ENCODE measurements around the gene NAT8L. TPM values are rescaled to one million over a fixed set of nuclear protein-coding genes. Genes with fewer than 3 reads are reported as not detected.
A peak's percentile ranks its signal among the peaks of the same experiment; 100 is the strongest.

NAT8L gene
- total and polyA plus RNA-seq, 2 of the 13 experiments (the other 11 are each of a cell fraction or from before 2014, with no cell fraction given): 2.2 to 3.3 TPM

DNA sequence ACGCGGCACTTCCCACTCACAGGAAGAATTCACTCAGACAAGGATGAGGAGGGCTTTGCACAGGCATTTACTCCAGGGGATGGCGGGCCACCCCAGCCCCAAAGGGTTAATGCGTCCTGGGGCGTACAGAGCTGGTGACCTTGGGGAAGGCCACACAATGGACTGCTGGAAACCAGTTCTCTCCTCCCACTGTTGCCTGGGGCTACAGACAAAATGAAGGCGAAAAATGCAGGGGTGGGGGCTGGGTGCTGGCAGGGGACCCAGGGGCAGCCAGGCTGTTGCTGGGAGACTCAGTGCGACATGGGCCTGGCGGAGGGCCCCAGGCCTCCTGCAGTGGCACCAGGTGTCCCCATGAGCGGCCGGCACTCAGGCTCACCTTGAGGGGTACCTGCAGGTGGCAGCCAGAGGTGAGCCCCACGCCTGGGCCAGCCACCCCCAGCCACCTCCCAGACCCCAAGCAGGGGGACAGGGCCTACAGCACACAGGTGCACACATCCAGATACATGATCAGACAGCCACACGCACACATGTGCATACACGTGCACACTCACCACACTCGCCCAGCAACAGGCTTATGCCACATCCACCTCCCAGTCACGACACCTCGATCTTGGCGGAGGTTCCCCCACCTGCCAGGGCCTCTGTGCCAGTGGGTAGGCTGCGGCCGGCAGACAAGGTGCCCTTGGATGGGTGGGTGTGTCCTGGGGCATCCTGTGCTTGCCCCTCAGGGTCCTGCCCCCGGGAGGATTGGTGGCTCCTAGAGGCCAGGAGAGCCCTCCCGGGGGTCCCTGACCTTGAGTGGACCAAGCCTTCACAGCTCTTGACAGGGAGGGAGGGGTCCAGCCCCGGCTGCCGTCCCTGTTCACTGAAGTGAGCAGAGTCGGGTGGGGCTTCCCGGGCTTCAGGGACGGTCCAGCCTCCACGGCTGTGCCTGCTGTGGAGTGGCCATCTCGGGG, 13.1 kb downstream of the NAT8L start (continued):
- TF ChIP-seq ARHGAP35 (CRISPR knock-in tag; IDR thresholded peaks at IDR 0.05; ENCODE audit: borderline replicate concordance) (no peak), SAP130 (CRISPR knock-in tag; IDR thresholded peaks at IDR 0.05; ENCODE audit: low read depth) (peak; percentile 56), RXRA (CRISPR knock-in tag; IDR thresholded peaks at IDR 0.05) (peak; percentile 22; the same call in 1 of the 2 replicates), EED (CRISPR knock-in tag; IDR thresholded peaks at IDR 0.05) (peak; percentile 32; the same call in 1 of the 2 replicates), ESRRA (CRISPR knock-in tag; IDR thresholded peaks at IDR 0.05; ENCODE audit: low read depth) (peak; percentile 43; the same call in 1 of the 2 replicates), ATF7-NPFF (CRISPR knock-in tag; IDR thresholded peaks at IDR 0.05; ENCODE audit: low read depth) (peak; percentile 55; the same call in 1 of the 2 replicates), SOX5 (CRISPR knock-in tag; IDR thresholded peaks at IDR 0.05; ENCODE audit: borderline replicate concordance) (peak; percentile 55; the same call in 1 of the 2 replicates), ZNF788 (CRISPR knock-in tag; IDR thresholded peaks at IDR 0.05; ENCODE audit: borderline replicate concordance) (peak; percentile 18; the same call in 1 of the 2 replicates), HDAC1 (CRISPR knock-in tag; IDR thresholded peaks at IDR 0.05) (0 out of 2 replicates have a peak, but pooled peaks have one; percentile 16), MYC (CRISPR knock-in tag; IDR thresholded peaks at IDR 0.05; ENCODE audit: borderline replicate concordance) (peak; percentile 29; the same call in 1 of the 2 replicates), MAZ (IDR thresholded peaks at IDR 0.05; ENCODE audit: borderline replicate concordance, low read depth, low read length) (no peak), MAZ (CRISPR knock-in tag; IDR thresholded peaks at IDR 0.05; ENCODE audit: low read depth) (peak; percentile 26; the same call in 1 of the 2 replicates), RBM22 (optimal IDR thresholded peaks at IDR 0.05; ENCODE audit: low read length) (no peak), SKIL (CRISPR knock-in tag; IDR thresholded peaks at IDR 0.05; ENCODE audit: borderline replicate concordance) (peak; percentile 32; the same call in 1 of the 2 replicates), ZFY (CRISPR knock-in tag; IDR thresholded peaks at IDR 0.05) (peak; percentile 47), REPIN1 (CRISPR knock-in tag; IDR thresholded peaks at IDR 0.05; ENCODE audit: borderline replicate concordance, low read depth) (0 out of 2 replicates have a peak, but pooled peaks have one; percentile 17)
- TF ChIP-seq, protein P1, sequence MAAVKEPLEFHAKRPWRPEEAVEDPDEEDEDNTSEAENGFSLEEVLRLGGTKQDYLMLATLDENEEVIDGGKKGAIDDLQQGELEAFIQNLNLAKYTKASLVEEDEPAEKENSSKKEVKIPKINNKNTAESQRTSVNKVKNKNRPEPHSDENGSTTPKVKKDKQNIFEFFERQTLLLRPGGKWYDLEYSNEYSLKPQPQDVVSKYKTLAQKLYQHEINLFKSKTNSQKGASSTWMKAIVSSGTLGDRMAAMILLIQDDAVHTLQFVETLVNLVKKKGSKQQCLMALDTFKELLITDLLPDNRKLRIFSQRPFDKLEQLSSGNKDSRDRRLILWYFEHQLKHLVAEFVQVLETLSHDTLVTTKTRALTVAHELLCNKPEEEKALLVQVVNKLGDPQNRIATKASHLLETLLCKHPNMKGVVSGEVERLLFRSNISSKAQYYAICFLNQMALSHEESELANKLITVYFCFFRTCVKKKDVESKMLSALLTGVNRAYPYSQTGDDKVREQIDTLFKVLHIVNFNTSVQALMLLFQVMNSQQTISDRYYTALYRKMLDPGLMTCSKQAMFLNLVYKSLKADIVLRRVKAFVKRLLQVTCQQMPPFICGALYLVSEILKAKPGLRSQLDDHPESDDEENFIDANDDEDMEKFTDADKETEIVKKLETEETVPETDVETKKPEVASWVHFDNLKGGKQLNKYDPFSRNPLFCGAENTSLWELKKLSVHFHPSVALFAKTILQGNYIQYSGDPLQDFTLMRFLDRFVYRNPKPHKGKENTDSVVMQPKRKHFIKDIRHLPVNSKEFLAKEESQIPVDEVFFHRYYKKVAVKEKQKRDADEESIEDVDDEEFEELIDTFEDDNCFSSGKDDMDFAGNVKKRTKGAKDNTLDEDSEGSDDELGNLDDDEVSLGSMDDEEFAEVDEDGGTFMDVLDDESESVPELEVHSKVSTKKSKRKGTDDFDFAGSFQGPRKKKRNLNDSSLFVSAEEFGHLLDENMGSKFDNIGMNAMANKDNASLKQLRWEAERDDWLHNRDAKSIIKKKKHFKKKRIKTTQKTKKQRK (IDR thresholded peaks at IDR 0.05; ENCODE audit: low read length): no peak
- TF ChIP-seq, protein P2, sequence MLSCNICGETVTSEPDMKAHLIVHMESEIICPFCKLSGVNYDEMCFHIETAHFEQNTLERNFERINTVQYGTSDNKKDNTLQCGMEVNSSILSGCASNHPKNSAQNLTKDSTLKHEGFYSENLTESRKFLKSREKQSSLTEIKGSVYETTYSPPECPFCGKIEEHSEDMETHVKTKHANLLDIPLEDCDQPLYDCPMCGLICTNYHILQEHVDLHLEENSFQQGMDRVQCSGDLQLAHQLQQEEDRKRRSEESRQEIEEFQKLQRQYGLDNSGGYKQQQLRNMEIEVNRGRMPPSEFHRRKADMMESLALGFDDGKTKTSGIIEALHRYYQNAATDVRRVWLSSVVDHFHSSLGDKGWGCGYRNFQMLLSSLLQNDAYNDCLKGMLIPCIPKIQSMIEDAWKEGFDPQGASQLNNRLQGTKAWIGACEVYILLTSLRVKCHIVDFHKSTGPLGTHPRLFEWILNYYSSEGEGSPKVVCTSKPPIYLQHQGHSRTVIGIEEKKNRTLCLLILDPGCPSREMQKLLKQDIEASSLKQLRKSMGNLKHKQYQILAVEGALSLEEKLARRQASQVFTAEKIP (CRISPR knock-in tag; IDR thresholded peaks at IDR 0.05; ENCODE audit: borderline replicate concordance): no peak
- TF ChIP-seq, protein P3, sequence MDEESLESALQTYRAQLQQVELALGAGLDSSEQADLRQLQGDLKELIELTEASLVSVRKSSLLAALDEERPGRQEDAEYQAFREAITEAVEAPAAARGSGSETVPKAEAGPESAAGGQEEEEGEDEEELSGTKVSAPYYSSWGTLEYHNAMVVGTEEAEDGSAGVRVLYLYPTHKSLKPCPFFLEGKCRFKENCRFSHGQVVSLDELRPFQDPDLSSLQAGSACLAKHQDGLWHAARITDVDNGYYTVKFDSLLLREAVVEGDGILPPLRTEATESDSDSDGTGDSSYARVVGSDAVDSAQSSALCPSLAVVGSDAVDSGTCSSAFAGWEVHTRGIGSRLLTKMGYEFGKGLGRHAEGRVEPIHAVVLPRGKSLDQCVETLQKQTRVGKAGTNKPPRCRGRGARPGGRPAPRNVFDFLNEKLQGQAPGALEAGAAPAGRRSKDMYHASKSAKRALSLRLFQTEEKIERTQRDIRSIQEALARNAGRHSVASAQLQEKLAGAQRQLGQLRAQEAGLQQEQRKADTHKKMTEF (CRISPR knock-in tag; IDR thresholded peaks at IDR 0.05): 0 out of 2 replicates have a peak, but pooled peaks have one; percentile 14
